CD14-positive monocyte (primary cell): ENCODE measurements around the gene TENT4B. TPM values are rescaled to one million over a fixed set of nuclear protein-coding genes. Genes with fewer than 3 reads are reported as not detected.

Experiments used
- DNase-seq, 3 donors: peaks; one replicate each; pipeline ENCODE4 v3.0.0-alpha.2; 2011 to 2022
- H2AFZ ChIP-seq: 2 replicates; pipeline ENCODE4 v1.6.0; 2012; ENCODE audit warnings: mild to moderate bottlenecking, low read depth, low read length, inconsistent platforms; ENCODE audit not compliant: insufficient read depth, poor library complexity, severe bottlenecking
- H3K27ac ChIP-seq, 2 donors: 1 replicate in 1 of 2; 2 replicates in 1 of 2; pipeline ENCODE4 v1.5.1; 2012 to 2013; ENCODE audit warnings: low read length in 2 of 2, control low read depth in 1 of 2, inconsistent platforms in 1 of 2, low read depth in 1 of 2, mild to moderate bottlenecking in 1 of 2
- H3K27me3 ChIP-seq, 2 donors: one replicate each; pipeline versions ENCODE4 v1.6.0 to v1.6.1; 2011 to 2013; ENCODE audit warnings: low read length in 2 of 2; ENCODE audit not compliant: control insufficient read depth in 2 of 2, insufficient read depth in 2 of 2
- H3K36me3 ChIP-seq, 2 donors: replicated peaks in 1 of 2; 1 replicate in 1 of 2; 2 replicates in 1 of 2; pipeline versions ENCODE4 v1.5.1 to v1.6.1; 2012 to 2013; ENCODE audit warnings: low read length in 2 of 2, control low read depth in 1 of 2, inconsistent platforms in 1 of 2, mild to moderate bottlenecking in 1 of 2; ENCODE audit not compliant: insufficient read depth in 2 of 2, control insufficient read depth in 1 of 2
- H3K4me1 ChIP-seq, 2 donors: 1 replicate in 1 of 2; 2 replicates in 1 of 2; pipeline versions ENCODE4 v1.5.1 to v1.6.1; 2012 to 2013; ENCODE audit warnings: low read length in 2 of 2, control low read depth in 1 of 2, inconsistent platforms in 1 of 2, mild to moderate bottlenecking in 1 of 2, moderate library complexity in 1 of 2; ENCODE audit not compliant: insufficient read depth in 2 of 2, control insufficient read depth in 1 of 2
- H3K4me2 ChIP-seq: replicated peaks from 2 replicates; pipeline ENCODE3; 2012; ENCODE audit warnings: low read length, moderate library complexity, mild to moderate bottlenecking; ENCODE audit not compliant: poor library complexity, severe bottlenecking; ENCODE audit errors: extremely low read depth
- H3K4me3 ChIP-seq, 3 experiments: fragments of 200-600 bp in 1 of 3; sonication (generic) in 1 of 3; replicated peaks in 1 of 3; 1 replicate in 2 of 3; 2 replicates in 1 of 3; pipeline ENCODE4 v1.5.1; 2011 to 2013; ENCODE audit warnings: low read length in 3 of 3, mild to moderate bottlenecking in 3 of 3, control low read depth in 2 of 3, low read depth in 2 of 3, inconsistent platforms in 1 of 3, moderate library complexity in 1 of 3
- H3K79me2 ChIP-seq: 2 replicates; pipeline ENCODE4 v1.6.0; 2012; ENCODE audit warnings: mild to moderate bottlenecking, control low read depth, inconsistent platforms, low read length, moderate library complexity; ENCODE audit not compliant: insufficient read depth
- H3K9ac ChIP-seq: 2 replicates; pipeline ENCODE4 v1.6.0; 2017; ENCODE audit warnings: low read length, mild to moderate bottlenecking; ENCODE audit not compliant: insufficient read depth, poor library complexity, severe bottlenecking
- H3K9me3 ChIP-seq, 2 donors: replicated peaks in 1 of 2; 1 replicate in 1 of 2; 2 replicates in 1 of 2; pipeline versions ENCODE4 v1.5.1 to v1.6.1; 2012 to 2013; ENCODE audit warnings: low read length in 2 of 2, control low read depth in 1 of 2; ENCODE audit not compliant: control insufficient read depth in 1 of 2, insufficient read depth in 1 of 2
- H4K20me1 ChIP-seq: 2 replicates; pipeline ENCODE4 v1.6.0; 2012; ENCODE audit warnings: mild to moderate bottlenecking, low read length, control low read depth, moderate library complexity; ENCODE audit not compliant: insufficient read depth
- H3K27ac Mint-ChIP-seq, 7 donors: one replicate each; pipeline ENCODE4 v1.8.0; 2020; ENCODE audit warnings: mild to moderate bottlenecking in 7 of 7, mixed read lengths in 7 of 7, moderate library complexity in 6 of 7, inconsistent platforms in 2 of 7
- H3K27me3 Mint-ChIP-seq, 3 donors: one replicate each; pipeline ENCODE4 v1.8.0; 2021 to 2022; ENCODE audit warnings: low read depth in 3 of 3, mild to moderate bottlenecking in 3 of 3, mixed read lengths in 3 of 3, moderate library complexity in 3 of 3, inconsistent platforms in 1 of 3
- H3K36me3 Mint-ChIP-seq, 2 donors: one replicate each; pipeline ENCODE4 v1.8.0; 2020; ENCODE audit warnings: mixed read lengths in 2 of 2, inconsistent platforms in 1 of 2, mild to moderate bottlenecking in 1 of 2
- H3K4me1 Mint-ChIP-seq: one replicate; pipeline ENCODE4 v1.8.0; 2020; ENCODE audit warnings: mild to moderate bottlenecking, mixed read lengths
- H3K4me3 Mint-ChIP-seq, 2 donors: one replicate each; pipeline ENCODE4 v1.8.0; 2020; ENCODE audit warnings: mild to moderate bottlenecking in 2 of 2, mixed read lengths in 2 of 2, moderate library complexity in 1 of 2
- H3K9me3 Mint-ChIP-seq, 7 donors: one replicate each; pipeline ENCODE4 v1.8.0; 2020 to 2022; ENCODE audit warnings: mixed read lengths in 7 of 7, mild to moderate bottlenecking in 6 of 7, moderate library complexity in 6 of 7, inconsistent platforms in 2 of 7
- CTCF ChIP-seq: fragments of 200-600 bp; IDR thresholded peaks from one replicate; pipeline ENCODE4 v1.8.0; 2022; ENCODE audit warnings: antibody characterized with exemption, mild to moderate bottlenecking
- WGBS: methylation state at CpG from one replicate; pipeline ENCODE4 v1.1.5; 2013; ENCODE audit warnings: missing lambda C conversion rate; ENCODE audit not compliant: insufficient coverage; 5-methylcytosine and 5-hydroxymethylcytosine counted together
- intact Hi-C, 2 donors: fragments of 100-400 bp; cut with micrococcal nuclease; formaldehyde crosslinking; loops; one replicate each; pipeline versions ENCODE4 v1.15.0 to v1.15.1; 2023
- polyA plus RNA-seq, 3 donors: library from polyadenylated mRNA; depleted of rRNA in 1 of 3; unstranded in 2 of 3; stranded (reverse) in 1 of 3; fragments of 300-500 nt in 2 of 3; fragments of >200 nt in 1 of 3; fragmentation: Illumina TruSeq in 2 of 3; gene quantifications; 1 replicate in 2 of 3; 2 replicates in 1 of 3; pipeline ENCODE4 v1.2.3, GENCODE V29; 2012 to 2021

TENT4B gene
- polyA plus RNA-seq, 3 donors = 1.4 to 9.0 (median 1.7) TPM

GRCh38 chr16:50269769-50270509 is 116.8 kb downstream of the TENT4B start:
- TF ChIP-seq CTCF = no peak
- Mint-ChIP-seq H3K27me3 (no peaks in the 10 kb centered on the region), H3K9me3 (peaks cover 0 to 2% (median 0%) of the 10 kb centered on the region in 7 donors), H3K27ac (peak overlapping the region in 5 of 7 donors; percentile 10 to 100 (median 71)), H3K4me1 (peaks cover 88% of the 10 kb centered on the region), H3K4me3 (no peak overlapping the region), H3K36me3 (peaks cover 11 to 23% of the 10 kb centered on the region in 2 donors)
- no peak for DNase-seq
- Histone ChIP-seq H3K4me3 (peak overlapping the region in 1 of 3 experiments; percentile 9), H3K9me3 (no peaks in the 10 kb centered on the region), H2AFZ (no peak overlapping the region), H3K4me2 (peak overlapping the region; percentile 40), H3K79me2 (peaks cover 100% of the 10 kb centered on the region), H3K4me1 (peaks cover 95 to 96% of the 10 kb centered on the region in 2 donors), H3K27me3 (no peaks in the 10 kb centered on the region), H3K36me3 (no peaks in the 10 kb centered on the region), H3K9ac (no peak overlapping the region), H4K20me1 (no peaks in the 10 kb centered on the region), H3K27ac (peak overlapping the region in 1 of 2 donors; percentile 97)
- 95% methylated on average over 4 of the region's 12 CpGs for WGBS
- intact Hi-C loops = loop anchor here (10.0 kb wide), 3 partner anchors 175 to 425 kb away; partner anchors contain the start of gene NOD2 (in 1 of the 2)

GRCh38 chr16:50270510-50271147 is 117.5 kb downstream of the TENT4B start:
- Histone ChIP-seq H3K9me3 (no peaks in the 10 kb centered on the region), H2AFZ (no peak overlapping the region), H3K9ac (no peak overlapping the region), H3K36me3 (no peaks in the 10 kb centered on the region), H3K27me3 (no peaks in the 10 kb centered on the region), H3K4me2 (peak overlapping the region; percentile 40), H3K4me1 (peaks cover 95 to 96% of the 10 kb centered on the region in 2 donors), H3K4me3 (peak overlapping the region in 1 of 3 experiments; percentile 9), H3K79me2 (peaks cover 100% of the 10 kb centered on the region), H4K20me1 (no peaks in the 10 kb centered on the region), H3K27ac (peak overlapping the region; percentile 93 to 97)
- TF ChIP-seq CTCF = no peak
- WGBS = 28% methylated on average over 6 of the region's 13 CpGs
- H3K27me3 Mint-ChIP-seq = no peaks in the 10 kb centered on the region
- peak overlapping the region; percentile 70 to 100 (median 86) for H3K27ac Mint-ChIP-seq
- H3K9me3 Mint-ChIP-seq = peaks cover 0 to 2% (median 0%) of the 10 kb centered on the region in 7 donors
- peak; percentile 51 to 80 (median 78) for DNase-seq
- intact Hi-C loops = loop anchor here (1.0 to 10.0 kb wide), 3 partner anchors 12 to 424 kb away; partner anchors contain the start of gene NOD2 (in 1 of the 2)
- H3K4me3 Mint-ChIP-seq = peak overlapping the region; percentile 9 to 51
- peaks cover 7 to 25% of the 10 kb centered on the region in 2 donors for H3K36me3 Mint-ChIP-seq
- H3K4me1 Mint-ChIP-seq = peaks cover 86% of the 10 kb centered on the region
